Stimulated activated CD4-positive, alpha-beta T cell treated with anti-CD3 and anti-CD28 coated beads, Interleukin-1b, Interleukin-23, amount 100 ng/mL, for 1 hour (primary cell): ENCODE measurements around the gene ADAM21.
"Not testable (repeated sequence)": the region's sequence is repeated elsewhere in the genome, so short reads cannot be mapped to it uniquely, and the experiment has no call there.

ENCODE experiments used
- DNase-seq, 2 donors: peaks; one replicate each; pipeline ENCODE4 v3.0.0-alpha.2; 2020; ENCODE audit warnings: low read depth in 2 of 2

The ADAM21 gene

DNA sequence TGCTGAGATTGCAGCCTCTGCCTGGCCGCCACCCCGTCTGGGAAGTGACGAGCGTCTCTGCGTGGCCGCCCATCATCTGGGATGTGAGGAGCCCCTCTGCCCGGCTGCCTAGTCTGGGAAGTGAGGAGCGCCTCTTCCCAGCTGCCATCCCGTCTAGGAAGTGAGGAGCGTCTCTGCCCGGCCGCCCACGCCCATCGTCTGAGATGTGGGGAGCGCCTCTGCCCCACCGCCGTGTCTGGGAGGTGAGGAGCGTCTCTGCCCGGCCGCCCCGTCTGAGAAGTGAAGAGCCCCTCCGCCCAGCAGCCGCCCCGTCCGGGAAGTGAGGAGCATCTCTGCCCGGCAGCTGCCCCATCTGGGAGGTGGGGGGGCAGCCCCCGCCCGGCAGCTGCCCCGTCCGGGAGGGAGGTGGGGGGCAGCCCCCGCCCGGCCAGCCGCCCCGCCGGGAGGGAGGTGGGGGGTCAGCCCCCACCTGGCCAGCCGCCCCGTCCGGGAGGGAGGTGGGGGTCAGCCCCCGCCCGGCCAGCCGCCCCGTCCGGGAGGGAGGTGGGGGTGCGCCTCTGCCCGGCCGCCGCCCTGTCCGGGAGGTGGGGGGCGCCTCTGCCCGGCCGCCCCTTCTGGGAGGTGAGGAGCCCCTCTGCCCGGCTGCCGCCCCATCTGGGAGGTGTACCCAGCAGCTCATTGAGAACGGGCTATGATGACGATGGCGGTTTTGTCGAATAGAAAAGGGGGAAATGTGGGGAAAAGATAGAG, 25.6 kb downstream of the ADAM21 start:
- DNase-seq, result not testable (repeated sequence)

DNA sequence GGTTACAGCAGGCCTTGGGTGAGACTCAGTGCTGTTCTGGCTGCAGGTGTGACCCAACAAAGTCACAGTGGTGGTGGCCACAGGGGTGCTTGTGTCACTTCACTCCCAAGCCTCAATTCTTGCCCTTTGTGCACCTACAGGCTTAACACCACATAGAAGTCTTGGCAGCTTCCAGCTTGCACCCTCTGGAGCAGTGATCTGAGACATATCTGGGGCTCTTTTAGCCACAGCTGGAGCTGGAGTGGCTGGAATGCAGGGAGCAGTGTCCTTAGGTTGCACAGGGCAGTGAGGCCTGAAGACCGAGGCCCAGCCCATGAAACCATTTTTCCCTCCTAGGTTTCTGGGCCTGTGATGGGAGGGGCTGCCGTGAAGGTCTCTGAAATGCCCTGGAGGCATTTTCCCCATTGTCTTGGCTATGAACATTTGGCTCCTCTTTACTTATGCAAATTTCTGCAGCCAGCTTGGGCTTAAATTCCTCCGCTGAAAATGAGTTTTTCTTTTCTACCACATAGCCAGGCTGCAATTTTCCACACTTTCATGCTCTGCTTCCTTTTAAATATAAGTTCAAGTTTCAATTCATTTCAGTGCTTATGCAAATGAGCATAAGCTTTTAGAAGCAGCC, 37.7 kb downstream of the ADAM21 start:
- DNase-seq, result no peak

DNA sequence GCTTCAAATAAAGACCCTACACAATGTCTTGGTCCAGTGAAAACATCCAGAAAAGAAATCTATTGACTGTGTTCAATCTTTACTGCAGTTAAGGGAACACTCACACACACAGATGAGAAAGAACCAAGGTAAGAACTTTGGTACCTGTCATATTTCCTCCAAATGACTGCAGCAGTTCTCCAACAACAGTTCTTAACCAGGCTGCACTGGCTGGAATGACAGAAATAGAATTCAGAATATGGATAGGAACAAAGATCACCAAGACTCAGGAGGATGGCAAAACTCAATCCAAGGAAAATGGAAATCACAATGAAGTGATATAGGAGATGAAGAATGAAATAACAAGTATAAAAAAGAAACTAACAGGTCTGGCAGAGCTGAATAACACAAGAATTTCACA, 46.2 kb downstream of the ADAM21 start:
- no peak for DNase-seq
